Hippocampal formation (tissue), 2 donors: ENCODE data around the gene SLC29A2.
A peak's percentile ranks its signal among the peaks of the same experiment; 100 is the strongest.
"Not testable (repeated sequence)": the region's sequence is repeated elsewhere in the genome, so short reads cannot be mapped to it uniquely, and the experiment has no call there.

Experiments used
- DNase-seq, 2 donors: peaks; one replicate each; lab custom pipeline; 2025; lab: John Stamatoyannopoulos, UW

Gene SLC29A2

DNA sequence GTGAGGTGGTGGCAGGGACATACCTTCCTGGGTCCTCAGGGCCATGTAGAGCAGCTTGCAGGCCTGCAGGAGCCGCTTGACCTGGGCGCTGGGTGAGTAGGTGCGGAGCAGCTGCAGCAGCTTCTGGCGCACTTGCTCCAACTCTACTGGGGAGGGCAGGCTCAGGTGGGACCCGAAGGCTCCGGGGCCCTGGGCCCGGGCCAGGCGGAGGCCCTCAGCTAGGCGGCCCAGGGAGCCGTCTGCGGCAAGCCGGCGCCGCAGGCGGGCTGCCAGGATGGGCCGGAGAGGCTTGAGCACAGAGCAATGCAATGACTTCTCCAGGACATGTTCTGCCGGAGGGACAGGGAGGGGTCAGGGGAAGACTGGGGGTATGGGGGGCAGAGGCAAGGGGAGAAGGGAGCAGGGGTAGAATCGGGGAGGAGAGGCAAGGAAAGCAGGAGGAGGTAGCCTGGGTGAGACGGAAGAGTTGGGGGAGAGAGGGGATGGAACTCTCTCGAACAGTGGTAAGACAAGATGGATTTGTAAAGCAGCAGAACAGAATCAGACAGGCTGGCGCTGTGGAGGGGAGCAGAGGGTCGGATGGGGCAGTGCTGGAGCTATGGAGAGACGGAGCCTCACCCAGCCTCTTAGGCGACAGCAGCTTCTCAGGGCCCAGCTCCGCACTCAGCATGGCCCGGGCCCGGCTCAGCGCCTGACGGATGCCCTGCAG lies 37.5 kb downstream of the SLC29A2 start:
- DNase-seq: no peak

DNA sequence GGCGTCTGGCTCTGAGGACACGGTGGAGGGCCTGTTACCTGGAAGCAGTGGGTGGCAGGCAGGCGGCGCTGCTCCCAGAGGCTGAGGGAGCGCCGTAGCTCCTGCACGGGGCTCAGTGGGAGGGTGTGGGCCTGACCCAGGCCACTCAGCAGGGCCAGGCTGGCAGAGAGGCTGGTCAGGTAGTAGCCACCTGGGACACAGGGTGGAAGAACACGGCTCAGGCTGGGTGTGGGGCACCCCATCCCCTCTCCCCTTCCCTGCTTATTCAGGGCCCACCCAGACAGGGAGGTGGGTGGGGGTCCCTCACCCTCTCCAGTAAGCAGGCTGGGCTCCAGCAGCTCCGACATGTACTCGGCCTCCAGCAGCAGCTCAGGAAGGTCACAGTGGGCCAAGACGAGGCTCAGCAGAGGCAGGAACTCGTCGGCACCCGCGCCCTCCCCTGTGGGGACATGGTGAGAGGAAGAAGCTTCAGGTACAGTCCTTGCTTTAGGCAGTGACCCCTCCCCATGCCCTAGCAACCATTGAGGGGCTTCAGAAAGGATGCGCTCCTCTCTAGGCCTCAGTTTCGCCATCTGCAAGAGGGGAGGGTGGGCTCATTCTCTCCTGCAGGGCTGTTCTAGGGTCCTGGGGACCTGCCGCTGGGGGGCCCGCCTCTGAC lies 38.2 kb downstream of the SLC29A2 start:
- no peak for DNase-seq

GRCh38 chr11:66332371-66333219 lies 39.0 kb downstream of the SLC29A2 start:
- DNase-seq: no peak

DNA sequence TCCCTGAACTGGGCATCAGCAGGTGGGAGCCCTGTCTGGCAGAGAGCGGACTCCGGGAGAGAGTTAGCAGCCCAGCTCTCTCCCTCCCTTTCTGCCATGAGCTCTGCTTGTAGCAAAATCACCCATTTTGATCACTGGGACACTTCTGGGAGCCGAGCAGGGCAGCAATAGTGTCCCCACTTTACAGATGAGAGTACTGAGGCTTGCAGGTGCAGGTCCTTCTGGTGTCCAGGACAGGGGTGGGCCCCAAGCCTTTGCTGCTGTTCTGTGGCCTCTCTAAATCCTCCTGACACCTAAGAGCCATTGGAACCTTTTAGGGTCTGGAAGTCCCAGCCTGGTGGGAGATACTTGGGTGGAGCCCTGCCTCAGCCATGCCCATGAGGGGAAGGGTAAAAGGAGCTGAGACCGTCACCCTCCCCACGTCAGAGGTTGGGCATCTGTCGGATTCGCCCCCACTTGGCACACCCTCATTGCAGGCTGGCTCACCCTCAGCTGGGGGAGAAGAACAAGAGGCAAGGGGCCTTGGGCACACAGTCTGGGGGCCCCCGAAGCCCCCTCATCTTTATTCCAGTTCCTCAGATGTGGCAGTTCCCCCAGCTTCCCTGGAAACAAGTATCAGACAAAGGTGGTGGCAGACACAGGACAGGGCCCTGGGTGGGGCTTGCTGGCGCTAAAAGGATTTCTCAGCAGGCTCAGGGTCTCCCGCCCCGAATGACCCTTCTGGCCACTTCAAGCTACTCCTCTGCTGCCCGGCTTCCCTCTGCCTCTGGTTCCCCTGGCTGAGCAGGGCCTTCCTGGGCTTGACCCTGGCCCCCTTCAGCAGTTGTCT lies 39.8 kb downstream of the SLC29A2 start:
- DNase-seq: no peak

DNA sequence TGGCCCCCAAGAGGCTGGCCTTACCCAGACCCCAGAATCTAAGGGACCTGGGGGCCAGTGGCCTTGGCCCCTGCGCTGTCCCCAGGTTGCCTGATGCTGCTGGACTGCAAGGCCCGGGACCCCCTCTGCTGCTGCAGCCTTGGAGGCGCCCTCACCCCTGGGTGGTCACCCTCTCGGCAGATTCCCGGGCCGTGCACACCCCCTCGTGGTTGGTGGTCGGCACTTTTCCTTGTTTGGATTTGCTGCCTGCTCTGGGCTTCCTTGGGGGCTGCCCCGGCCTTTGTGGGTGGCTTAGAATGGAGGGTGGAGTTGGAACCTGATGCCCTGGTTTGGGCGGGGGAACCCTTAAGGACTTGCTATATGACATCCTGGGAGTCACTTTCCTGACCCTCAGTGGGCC lies 40.6 kb downstream of the SLC29A2 start:
- no peak for DNase-seq

DNA sequence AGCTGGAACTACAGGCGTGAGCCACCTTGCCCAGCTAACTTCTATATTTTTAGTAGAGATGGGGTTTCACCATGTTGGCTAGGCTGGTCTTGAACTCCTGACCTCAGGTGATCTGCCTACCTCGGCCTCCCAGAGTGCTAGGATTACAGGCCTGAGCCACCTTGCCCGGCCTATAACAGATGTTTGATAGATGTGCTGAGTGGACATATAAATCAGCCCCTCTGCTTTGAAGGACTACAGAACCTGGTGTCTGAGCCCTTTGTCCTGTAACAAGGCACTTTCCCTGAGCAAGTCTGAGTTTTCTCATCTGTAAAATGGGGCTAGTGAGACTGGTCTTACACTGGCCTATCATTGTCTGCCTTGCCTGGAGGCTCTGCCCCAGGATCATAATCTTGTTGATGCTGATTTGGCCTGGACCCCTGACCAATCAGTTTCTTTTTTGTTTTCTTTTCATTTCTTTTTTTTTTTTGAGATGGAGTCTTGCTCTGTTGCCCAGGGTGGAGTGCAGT lies 42.3 kb downstream of the SLC29A2 start:
- no peak for DNase-seq

GRCh38 chr11:66328302-66329144 lies 43.0 kb downstream of the SLC29A2 start:
- peak; percentile 37 to 69 for DNase-seq

- no peak for DNase-seq
Observed at GRCh38 chr11:66328031-66328301, 43.6 kb downstream of the SLC29A2 start.

GRCh38 chr11:66327171-66328030 lies 44.2 kb downstream of the SLC29A2 start:
- no peak for DNase-seq

DNA sequence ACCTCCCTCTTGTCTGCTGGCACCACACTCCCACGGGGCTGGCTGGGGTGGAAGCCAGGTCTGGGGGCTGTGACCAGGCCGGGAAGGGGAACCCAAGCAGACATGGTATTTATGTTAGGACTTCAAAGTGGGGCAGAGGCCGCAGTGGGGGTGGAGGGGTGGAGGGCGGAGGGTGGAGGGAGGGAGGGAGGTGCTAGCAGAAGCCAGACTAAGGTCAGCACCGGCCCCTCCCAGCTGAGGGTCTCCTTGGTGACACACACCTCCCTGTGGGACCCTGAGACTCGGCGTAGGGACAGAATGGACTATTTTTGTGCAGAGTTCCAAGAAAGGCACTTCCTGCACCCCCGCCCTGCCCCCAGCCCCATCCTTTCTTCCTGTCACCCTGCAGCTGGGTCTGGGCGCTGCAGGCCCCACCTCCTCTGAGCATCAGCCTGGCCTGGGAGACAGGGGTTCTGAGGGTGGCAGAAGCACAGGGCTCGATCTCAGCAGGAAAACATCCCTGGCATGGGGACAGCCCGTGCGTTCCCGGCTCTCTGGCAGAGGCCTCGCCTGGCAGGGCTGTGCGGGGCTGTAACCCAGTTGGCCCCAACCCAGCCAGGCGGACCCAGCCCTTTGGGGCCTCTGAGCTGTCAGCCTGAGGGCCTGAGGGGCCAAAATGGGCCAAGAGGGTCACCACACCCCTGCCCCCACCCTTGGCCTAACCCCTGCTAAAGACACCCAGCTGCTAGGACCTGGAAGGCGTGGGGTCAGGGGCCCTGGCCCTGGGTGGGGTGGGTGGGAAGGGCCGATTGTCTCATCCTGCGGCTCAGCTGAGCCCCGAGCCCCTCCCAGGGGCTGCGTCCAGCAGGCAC lies 45.1 kb downstream of the SLC29A2 start:
- no peak for DNase-seq

DNA sequence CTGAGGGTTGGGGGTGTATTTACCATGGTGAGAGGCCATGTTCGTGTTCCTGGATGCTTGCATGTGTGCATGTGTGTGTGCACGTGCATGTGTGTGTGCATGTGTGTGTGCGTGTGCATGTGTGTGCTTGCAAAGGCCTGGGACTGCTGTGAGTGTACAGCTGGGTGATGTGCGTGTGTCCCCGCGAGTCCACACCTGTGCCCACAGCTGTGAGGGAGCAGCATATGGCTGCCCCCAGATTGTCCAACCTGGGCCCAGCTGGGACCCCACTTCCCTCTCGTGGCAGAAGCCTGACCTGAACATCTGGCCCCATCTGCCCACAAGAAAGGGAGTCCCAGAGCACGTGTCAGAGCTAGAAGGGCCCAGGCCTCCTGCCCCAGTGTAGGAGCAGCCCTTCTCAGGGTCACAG lies 46.3 kb downstream of the SLC29A2 start:
- DNase-seq: no peak

GRCh38 chr11:66324664-66325063 lies 46.9 kb downstream of the SLC29A2 start:
- DNase-seq: no peak

- DNase-seq: no peak
Observed at GRCh38 chr11:66323684-66324083, 47.9 kb downstream of the SLC29A2 start.

- no peak for DNase-seq
Observed at GRCh38 chr11:66322732-66323427, 48.7 kb downstream of the SLC29A2 start.

DNA sequence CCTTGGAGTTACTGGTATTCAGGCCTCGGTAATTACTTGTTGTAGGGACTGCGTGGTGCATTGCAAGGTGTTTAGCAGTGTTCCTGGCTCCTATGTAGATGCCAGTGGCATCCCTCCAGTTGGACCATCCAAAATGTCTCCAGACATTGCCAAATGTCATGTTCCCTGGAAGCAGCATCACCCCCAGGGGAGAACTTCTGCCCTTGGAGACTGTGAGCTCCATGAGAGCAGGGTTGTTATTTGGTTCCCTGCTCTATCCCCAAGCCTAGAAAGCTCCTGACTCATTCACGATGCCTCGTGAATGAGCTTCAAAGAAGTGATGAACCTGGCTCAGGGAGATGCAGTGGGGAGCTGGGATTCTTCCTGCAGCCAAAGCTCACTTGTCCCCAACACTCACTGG lies 50.0 kb downstream of the SLC29A2 start:
- DNase-seq: no peak

DNA sequence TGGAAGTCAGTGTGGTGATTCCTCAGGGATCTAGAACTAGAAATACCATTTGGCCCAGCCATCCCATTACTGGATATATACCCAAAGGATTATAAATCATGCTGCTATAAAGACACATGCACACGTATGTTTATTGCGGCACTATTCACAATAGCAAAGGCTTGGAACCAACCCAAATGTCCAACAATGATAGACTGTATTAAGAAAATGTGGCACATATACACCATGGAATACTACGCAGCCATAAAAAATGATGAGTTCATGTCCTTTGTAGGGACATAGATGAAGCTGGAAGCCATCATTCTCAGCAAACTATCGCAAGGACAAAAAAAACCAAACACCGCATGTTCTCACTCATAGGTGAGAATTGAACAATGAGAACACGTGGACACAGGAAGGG lies 50.8 kb downstream of the SLC29A2 start:
- not testable (repeated sequence) for DNase-seq

GRCh38 chr11:66320289-66320688 lies 51.3 kb downstream of the SLC29A2 start:
- DNase-seq: not testable (repeated sequence)

GRCh38 chr11:66318600-66318970 lies 53.0 kb downstream of the SLC29A2 start:
- no peak for DNase-seq
